OCI-LY7 (cell line): ENCODE data around the gene DHX57. TPM values are rescaled to one million over a fixed set of nuclear protein-coding genes. Genes with fewer than 3 reads are reported as not detected.
A peak's percentile ranks its signal among the peaks of the same experiment; 100 is the strongest.

Experiments
- BruUV-seq: library from RNA; stranded (reverse); fragments of 400-500 nt; replicated peaks from 2 replicates; lab custom pipeline; 2021; lab: Mats Ljungman, UMichigan
- CTCF ChIA-PET: fragments of 300-600 bp; sonication (Branson Sonifier 250); formaldehyde crosslinking; loops from one replicate; lab custom pipeline; 2022; ENCODE audit warnings: antibody characterized with exemption; ENCODE audit not compliant: unreplicated experiment; lab: Charles Lee
- POLR2A ChIA-PET: fragments of 300-600 bp; sonication (Branson Sonifier 250); formaldehyde crosslinking; loops from one replicate; lab custom pipeline; 2022; ENCODE audit warnings: antibody characterized with exemption; lab: Charles Lee
- DNase-seq: peaks from one replicate; pipeline ENCODE4 v3.0.0-alpha.2; 2015; ENCODE audit warnings: low spot score
- H2AFZ ChIP-seq: fragments of 200-600 bp; sonication (generic), shearing (Covaris generic); 2 replicates; pipeline ENCODE4 v1.6.1; 2014; ENCODE audit warnings: mild to moderate bottlenecking, antibody characterized with exemption, low read length, moderate library complexity
- H3K27ac ChIP-seq: fragments of 200-600 bp; sonication (generic); 2 replicates; pipeline ENCODE4 v1.5.1; 2014; ENCODE audit warnings: mixed run types, low read depth, mild to moderate bottlenecking, moderate library complexity, low read length, inconsistent platforms; ENCODE audit not compliant: poor library complexity, severe bottlenecking
- H3K36me3 ChIP-seq: fragments of 200-600 bp; sonication (generic); 2 replicates; pipeline ENCODE4 v1.6.1; 2014; ENCODE audit warnings: mild to moderate bottlenecking, antibody characterized with exemption, low read length, moderate library complexity, mixed read lengths; ENCODE audit not compliant: insufficient read depth
- H3K4me1 ChIP-seq: fragments of 200-600 bp; sonication (generic); 2 replicates; pipeline ENCODE4 v1.5.1; 2014; ENCODE audit warnings: mild to moderate bottlenecking, low read length; ENCODE audit not compliant: insufficient read depth, poor library complexity, severe bottlenecking
- H3K4me2 ChIP-seq: fragments of 200-600 bp; sonication (generic); 2 replicates; pipeline ENCODE4 v1.6.1; 2014; ENCODE audit warnings: mild to moderate bottlenecking, low read length
- H3K4me3 ChIP-seq: fragments of 200-600 bp; sonication (generic); 2 replicates; pipeline ENCODE4 v1.5.1; 2014; ENCODE audit warnings: mild to moderate bottlenecking, low read depth, low read length; ENCODE audit not compliant: poor library complexity, severe bottlenecking
- H3K79me2 ChIP-seq: fragments of 200-600 bp; sonication (generic); 2 replicates; pipeline ENCODE4 v1.6.1; 2016; ENCODE audit warnings: low read depth, mild to moderate bottlenecking, low read length, moderate library complexity, mixed read lengths; ENCODE audit not compliant: insufficient read depth
- H3K9me2 ChIP-seq: fragments of 200-600 bp; sonication (generic); 2 replicates; pipeline ENCODE4 v1.6.1; 2016; ENCODE audit warnings: mild to moderate bottlenecking, low read length, mixed read lengths; ENCODE audit not compliant: insufficient read depth
- H3K9me3 ChIP-seq: fragments of 200-600 bp; sonication (generic); 2 replicates; pipeline ENCODE4 v1.6.1; 2014; ENCODE audit warnings: mild to moderate bottlenecking, mixed run types, low read length, mixed read lengths
- H4K20me1 ChIP-seq: fragments of 200-600 bp; sonication (generic); 2 replicates; pipeline ENCODE4 v1.6.1; 2014; ENCODE audit warnings: mild to moderate bottlenecking, antibody characterized with exemption, low read length, moderate library complexity, mixed read lengths; ENCODE audit not compliant: insufficient read depth
- EZH2phosphoT487 ChIP-seq: fragments of 200-600 bp; sonication (generic); IDR thresholded peaks from 2 replicates; pipeline ENCODE4 v1.6.1; 2018; ENCODE audit warnings: low read depth, borderline replicate concordance, mild to moderate bottlenecking, mixed run types, antibody characterized with exemption, low read length, moderate library complexity, mixed read lengths
- intact Hi-C: fragments of 100-400 bp; cut with micrococcal nuclease; formaldehyde crosslinking; loops from one replicate; pipeline ENCODE4 v1.10.0; 2022; ENCODE audit not compliant: unreplicated experiment
- total RNA-seq, 2 experiments: library from RNA; depleted of rRNA in 1 of 2; stranded (reverse); fragments of >200 nt in 1 of 2; shearing (Covaris generic) in 1 of 2; gene quantifications; 2 replicates each; pipeline ENCODE4 v1.2.3, GENCODE V29; 2014 to 2022
- TF ChIP-seq, protein P1 (sequence below): fragments of 200-600 bp; sonication (generic); conservative IDR thresholded peaks from 2 replicates; pipeline ENCODE4 v1.5.1; 2014; ENCODE audit warnings: mild to moderate bottlenecking, antibody characterized with exemption, low read length, moderate library complexity, mixed read lengths

The DHX57 gene
- total RNA-seq, 2 experiments from 2014 or later = 14.6 to 17.7 TPM

DNA sequence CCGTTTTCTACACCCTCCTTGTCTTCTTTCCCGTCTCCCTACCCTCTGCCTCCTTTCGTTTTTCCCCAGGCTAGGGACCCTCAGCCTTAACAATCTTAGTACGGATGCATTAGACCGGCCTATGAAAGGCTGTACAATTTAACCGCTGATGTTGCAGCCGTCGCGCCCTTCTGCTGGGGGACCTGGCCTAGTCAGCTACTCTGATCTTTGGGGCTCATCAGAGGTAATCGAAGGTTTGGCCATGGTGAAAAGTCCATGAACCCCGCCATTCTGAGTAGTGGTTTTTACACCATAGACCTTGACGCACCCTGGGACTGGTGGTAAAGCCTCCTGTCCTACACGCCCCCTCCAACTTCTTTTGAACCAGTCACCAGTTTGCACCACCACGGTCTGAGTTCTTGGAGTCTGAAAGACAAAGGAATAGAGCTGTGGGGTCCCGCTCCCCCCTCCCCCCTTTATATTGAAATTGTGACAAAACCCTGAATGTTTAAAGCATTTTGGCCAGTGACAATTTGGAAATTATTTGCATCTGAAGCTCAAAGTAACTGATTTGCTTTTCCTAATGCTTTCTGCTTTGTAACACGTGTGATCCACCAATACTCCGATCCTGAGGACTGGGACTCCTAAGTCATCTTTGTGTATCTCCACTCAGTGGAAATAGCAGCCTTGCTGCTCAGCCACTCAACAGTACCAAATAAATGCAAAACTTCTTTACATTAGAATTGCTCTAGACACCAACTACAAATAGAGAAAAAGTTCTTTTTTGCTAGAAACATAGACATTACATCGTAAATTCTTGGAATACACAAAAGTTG lies 123.9 kb downstream of the DHX57 start:
- Histone ChIP-seq H3K9me3 (no peaks in the 10 kb centered on the region), H3K4me1 (peaks cover 47% of the 10 kb centered on the region), H3K4me3 (peak overlapping the region; percentile 88), H4K20me1 (peaks cover 33% of the 10 kb centered on the region), H3K27ac (peak overlapping the region; percentile 80), H3K9me2 (no peaks in the 10 kb centered on the region), H2AFZ (peak overlapping the region; percentile 84), H3K4me2 (peak overlapping the region; percentile 79), H3K36me3 (peaks cover 43% of the 10 kb centered on the region), H3K79me2 (peaks cover 54% of the 10 kb centered on the region)
- DNase-seq = no peak
- BruUV-seq = TSS peak; percentile 90
- no peak for TF ChIP-seq EZH2phosphoT487
- TF ChIP-seq, protein P1, sequence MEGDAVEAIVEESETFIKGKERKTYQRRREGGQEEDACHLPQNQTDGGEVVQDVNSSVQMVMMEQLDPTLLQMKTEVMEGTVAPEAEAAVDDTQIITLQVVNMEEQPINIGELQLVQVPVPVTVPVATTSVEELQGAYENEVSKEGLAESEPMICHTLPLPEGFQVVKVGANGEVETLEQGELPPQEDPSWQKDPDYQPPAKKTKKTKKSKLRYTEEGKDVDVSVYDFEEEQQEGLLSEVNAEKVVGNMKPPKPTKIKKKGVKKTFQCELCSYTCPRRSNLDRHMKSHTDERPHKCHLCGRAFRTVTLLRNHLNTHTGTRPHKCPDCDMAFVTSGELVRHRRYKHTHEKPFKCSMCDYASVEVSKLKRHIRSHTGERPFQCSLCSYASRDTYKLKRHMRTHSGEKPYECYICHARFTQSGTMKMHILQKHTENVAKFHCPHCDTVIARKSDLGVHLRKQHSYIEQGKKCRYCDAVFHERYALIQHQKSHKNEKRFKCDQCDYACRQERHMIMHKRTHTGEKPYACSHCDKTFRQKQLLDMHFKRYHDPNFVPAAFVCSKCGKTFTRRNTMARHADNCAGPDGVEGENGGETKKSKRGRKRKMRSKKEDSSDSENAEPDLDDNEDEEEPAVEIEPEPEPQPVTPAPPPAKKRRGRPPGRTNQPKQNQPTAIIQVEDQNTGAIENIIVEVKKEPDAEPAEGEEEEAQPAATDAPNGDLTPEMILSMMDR = no peak
- intact Hi-C loops = loop anchor here (5.0 kb wide), 1 partner anchor 370 kb away; the partner anchor contains the start of gene SOS1
- ChIA-PET POLR2A (interaction anchor here (0.5 to 3.8 kb wide), 47 partner anchors 9 to 1403 kb away, joined by 3 to 36 read pairs (median 4); partner anchors contain the start of gene GEMIN6), CTCF (interaction anchor here (1.1 kb wide), 2 partner anchors 150 to 170 kb away, joined by 3 read pairs; no protein-coding TSS in a partner anchor)

GRCh38 chr2:38750891-38751595 lies 124.7 kb downstream of the DHX57 start, which contains the start of gene SRSF7:
SRSF7 (minus strand) TSS chr2:38751361; CDS start chr2:38751256, 105 bp downstream.
- Histone ChIP-seq H2AFZ (peak within 1 kb of the TSS; percentile 84), H3K9me3 (no peaks in the 10 kb centered on the region), H4K20me1 (peaks cover 41% of the 10 kb centered on the region), H3K4me2 (peak within 1 kb of the TSS; percentile 79), H3K27ac (peak within 1 kb of the TSS; percentile 80), H3K79me2 (peaks cover 62% of the 10 kb centered on the region), H3K4me1 (peaks cover 55% of the 10 kb centered on the region), H3K9me2 (no peaks in the 10 kb centered on the region), H3K4me3 (peak within 1 kb of the TSS; percentile 88), H3K36me3 (peaks cover 50% of the 10 kb centered on the region)
- BruUV-seq = no TSS peak
- CTCF ChIA-PET = interaction anchor here (1.1 kb wide), 2 partner anchors 150 to 169 kb away, joined by 3 read pairs; no protein-coding TSS in a partner anchor
- TF ChIP-seq, protein P1 = no peak
- TF ChIP-seq EZH2phosphoT487 = no peak
- peak; percentile 98 for DNase-seq
- POLR2A ChIA-PET = interaction anchor here (0.5 to 3.8 kb wide), 49 partner anchors 10 to 1402 kb away, joined by 3 to 36 read pairs (median 4); partner anchors contain the start of gene GEMIN6
- intact Hi-C loops = loop anchor here (5.0 kb wide), 1 partner anchor 371 kb away; the partner anchor contains the start of gene SOS1
